Measurements from ENCODE around the gene SLC38A4. TPM values are rescaled to one million over a fixed set of nuclear protein-coding genes. Genes with fewer than 3 reads are reported as not detected.

The SLC38A4 gene
- total and polyA plus RNA-seq, 2 donors (not counting 1 experiment from before 2014, with no cell fraction given): not detected

GRCh38 chr12:46815809-46816208 lies 10.0 kb downstream of the SLC38A4 start:
- Histone ChIP-seq H3K36me3 (replicated peaks in 1 of 2; ENCODE audit: control extremely low read depth in 1 of 2, control insufficient read depth in 1 of 2, extremely low read depth in 1 of 2, insufficient read depth in 2 of 2, low read length in 1 of 2) (no peaks in the 10 kb centered on the region), H2AFZ (ENCODE audit: insufficient read depth, low read depth, low read length, poor library complexity, severe bottlenecking) (no peak overlapping the region), H3K4me2 (replicated peaks; ENCODE audit: low read depth, low read length, poor library complexity, severe bottlenecking) (no peak overlapping the region), H3K4me3 (ENCODE audit: control extremely low read depth in 1 of 5, extremely low read depth in 1 of 5, insufficient read depth in 1 of 5, low read depth in 2 of 5, low read length in 4 of 5) (no peak overlapping the region), H3K27me3 (replicated peaks in 1 of 4; ENCODE audit: control extremely low read depth in 1 of 4, control insufficient read depth in 3 of 4, insufficient read depth in 4 of 4, low read length in 3 of 4) (peaks cover 0 to 1% (median 0%) of the 10 kb centered on the region in 4 experiments), H4K20me1 (ENCODE audit: control insufficient read depth, insufficient read depth, low read length, poor library complexity, severe bottlenecking) (no peaks in the 10 kb centered on the region), H3K4me1 (ENCODE audit: control insufficient read depth in 2 of 2, insufficient read depth in 2 of 2, low read length in 2 of 2) (no peaks in the 10 kb centered on the region), H3K79me2 (ENCODE audit: control insufficient read depth, insufficient read depth, low read length) (no peaks in the 10 kb centered on the region), H3K27ac (ENCODE audit: low read length in 2 of 2) (no peak overlapping the region), H3K9ac (ENCODE audit: low read length) (no peak overlapping the region), H3K9me3 (ENCODE audit: control extremely low read depth in 1 of 3, control insufficient read depth in 2 of 3, insufficient read depth in 1 of 3, low read length in 2 of 3) (peaks cover 0 to 2% (median 0%) of the 10 kb centered on the region in 3 donors)
- no peaks in the 10 kb centered on the region for H3K9me3 Mint-ChIP-seq (ENCODE audit: insufficient read depth)
- H3K4me1 Mint-ChIP-seq: no peaks in the 10 kb centered on the region
- WGBS (ENCODE audit: insufficient coverage): no CpG with 5 or more reads among the region's 2 CpGs
- TF ChIP-seq CTCF (IDR thresholded peaks at IDR 0.05) (no peak), EZH2 (IDR thresholded peaks at IDR 0.05; ENCODE audit: borderline replicate concordance, insufficient read depth, low read depth, low read length, poor library complexity, severe bottlenecking) (no peak)
- CTCF ChIA-PET: no interaction called here
- no peak overlapping the region for H3K27ac Mint-ChIP-seq
- intact Hi-C loops (cut with micrococcal nuclease): no loop called here
- no peak overlapping the region for H3K4me3 Mint-ChIP-seq
- POLR2A ChIA-PET: no interaction called here
- DNase-seq: no peak
- no peak for ATAC-seq (ENCODE audit: low read depth)
- peaks cover 15% of the 10 kb centered on the region for H3K27me3 Mint-ChIP-seq

GRCh38 chr12:46814143-46814542 lies 11.7 kb downstream of the SLC38A4 start:
- Mint-ChIP-seq H3K9me3 (ENCODE audit: insufficient read depth) (no peaks in the 10 kb centered on the region), H3K27ac (no peak overlapping the region), H3K27me3 (peaks cover 19% of the 10 kb centered on the region), H3K4me3 (no peak overlapping the region), H3K4me1 (no peaks in the 10 kb centered on the region)
- DNase-seq (no peak), ATAC-seq (ENCODE audit: low read depth) (no peak)
- Histone ChIP-seq H3K4me1 (ENCODE audit: control insufficient read depth in 2 of 2, insufficient read depth in 2 of 2, low read length in 2 of 2) (no peaks in the 10 kb centered on the region), H3K79me2 (ENCODE audit: control insufficient read depth, insufficient read depth, low read length) (no peaks in the 10 kb centered on the region), H3K9ac (ENCODE audit: low read length) (no peak overlapping the region), H3K4me2 (replicated peaks; ENCODE audit: low read depth, low read length, poor library complexity, severe bottlenecking) (no peak overlapping the region), H2AFZ (ENCODE audit: insufficient read depth, low read depth, low read length, poor library complexity, severe bottlenecking) (no peak overlapping the region), H3K27me3 (replicated peaks in 1 of 4; ENCODE audit: control extremely low read depth in 1 of 4, control insufficient read depth in 3 of 4, insufficient read depth in 4 of 4, low read length in 3 of 4) (no peaks in the 10 kb centered on the region), H4K20me1 (ENCODE audit: control insufficient read depth, insufficient read depth, low read length, poor library complexity, severe bottlenecking) (no peaks in the 10 kb centered on the region), H3K27ac (ENCODE audit: low read length in 2 of 2) (no peak overlapping the region), H3K4me3 (ENCODE audit: control extremely low read depth in 1 of 5, extremely low read depth in 1 of 5, insufficient read depth in 1 of 5, low read depth in 2 of 5, low read length in 4 of 5) (no peak overlapping the region), H3K9me3 (ENCODE audit: control extremely low read depth in 1 of 3, control insufficient read depth in 2 of 3, insufficient read depth in 1 of 3, low read length in 2 of 3) (peaks cover 0 to 2% (median 0%) of the 10 kb centered on the region in 3 donors), H3K36me3 (replicated peaks in 1 of 2; ENCODE audit: control extremely low read depth in 1 of 2, control insufficient read depth in 1 of 2, extremely low read depth in 1 of 2, insufficient read depth in 2 of 2, low read length in 1 of 2) (no peaks in the 10 kb centered on the region)
- intact Hi-C loops (cut with micrococcal nuclease): no loop called here
- TF ChIP-seq CTCF (IDR thresholded peaks at IDR 0.05) (no peak), EZH2 (IDR thresholded peaks at IDR 0.05; ENCODE audit: borderline replicate concordance, insufficient read depth, low read depth, low read length, poor library complexity, severe bottlenecking) (no peak)
- WGBS (ENCODE audit: insufficient coverage): 60% methylated on average over 1 of the region's 2 CpGs
- CTCF ChIA-PET: no interaction called here
- POLR2A ChIA-PET: no interaction called here

Data from B cell (primary cell).